CD4-positive, alpha-beta T cell (primary cell): ENCODE measurements around the gene STIM2. TPM values are rescaled to one million over a fixed set of nuclear protein-coding genes. Genes with fewer than 3 reads are reported as not detected.

Experiments used
- ATAC-seq: fragments of 200-7000 bp; cut with Tn5 transposase; one replicate; pipeline ENCODE4 v1.10.0; 2022; ENCODE audit warnings: mild to moderate bottlenecking; ENCODE audit not compliant: poor library complexity
- CTCF ChIA-PET: fragments of 350-600 bp; sonication (Branson Sonifier 250); formaldehyde crosslinking; loops from one replicate; lab custom pipeline; 2021; ENCODE audit warnings: antibody characterized with exemption, inconsistent platforms; lab: Charles Lee
- POLR2A ChIA-PET: fragments of 350-600 bp; sonication (Branson Sonifier 250); formaldehyde crosslinking; loops from one replicate; lab custom pipeline; 2021; ENCODE audit warnings: antibody characterized with exemption, inconsistent platforms; lab: Charles Lee
- DNase-seq, 14 experiments: peaks; one replicate each; pipeline ENCODE4 v3.0.0-alpha.2; 2013 to 2020; ENCODE audit warnings: mixed read lengths in 2 of 14
- H3K27ac ChIP-seq, 2 donors: one replicate each; pipeline versions ENCODE4 v1.5.1 to v1.7.0; 2013; ENCODE audit warnings: low read length in 2 of 2, low read depth in 1 of 2, mild to moderate bottlenecking in 1 of 2
- H3K27me3 ChIP-seq, 2 experiments: 1 replicate in 1 of 2; 2 replicates in 1 of 2; pipeline versions ENCODE4 v1.6.1 to v1.7.0; 2013; ENCODE audit warnings: low read length in 2 of 2, control low read depth in 1 of 2, mild to moderate bottlenecking in 1 of 2, moderate library complexity in 1 of 2; ENCODE audit not compliant: insufficient read depth in 2 of 2, control insufficient read depth in 1 of 2
- H3K36me3 ChIP-seq: one replicate; pipeline ENCODE4 v1.6.1; 2013; ENCODE audit warnings: low read length, control low read depth; ENCODE audit not compliant: insufficient read depth
- H3K4me1 ChIP-seq: one replicate; pipeline ENCODE4 v1.6.1; 2013; ENCODE audit warnings: low read length, control low read depth; ENCODE audit not compliant: insufficient read depth
- H3K4me3 ChIP-seq: one replicate; pipeline ENCODE4 v1.5.1; 2013; ENCODE audit warnings: mild to moderate bottlenecking, low read length, moderate library complexity
- H3K9me3 ChIP-seq, 2 experiments: 1 replicate in 1 of 2; 2 replicates in 1 of 2; pipeline versions ENCODE4 v1.6.1 to v1.7.0; 2013; ENCODE audit warnings: low read length in 2 of 2, mild to moderate bottlenecking in 2 of 2, control low read depth in 1 of 2, moderate library complexity in 1 of 2; ENCODE audit not compliant: control insufficient read depth in 1 of 2, insufficient read depth in 1 of 2
- H3K27ac Mint-ChIP-seq: one replicate; pipeline ENCODE4 v1.8.0; 2020; ENCODE audit warnings: mixed read lengths
- H3K27me3 Mint-ChIP-seq: one replicate; pipeline ENCODE4 v1.8.0; 2021; ENCODE audit warnings: mixed read lengths
- H3K36me3 Mint-ChIP-seq: one replicate; pipeline ENCODE4 v1.8.0; 2021; ENCODE audit warnings: low read depth, mixed read lengths
- H3K4me1 Mint-ChIP-seq: one replicate; pipeline ENCODE4 v1.8.0; 2021; ENCODE audit warnings: low read depth, mixed read lengths
- H3K4me3 Mint-ChIP-seq: one replicate; pipeline ENCODE4 v1.8.0; 2020; ENCODE audit warnings: mild to moderate bottlenecking, mixed read lengths
- H3K9me3 Mint-ChIP-seq: one replicate; pipeline ENCODE4 v1.8.0; 2020; ENCODE audit warnings: mixed read lengths
- CTCF ChIP-seq: fragments of 200-600 bp; IDR thresholded peaks from one replicate; pipeline ENCODE4 v1.8.0; 2022; ENCODE audit warnings: antibody characterized with exemption, mild to moderate bottlenecking
- intact Hi-C, 2 experiments: fragments of 100-400 bp; cut with DNase I in 1 of 2; cut with micrococcal nuclease in 1 of 2; formaldehyde crosslinking; loops; one replicate each; pipeline versions ENCODE4 v1.15.1 to v1.9.0; 2023 to 2025; cut with DNase I, micrococcal nuclease
- total RNA-seq, 174 experiments: library from RNA in 2 of 174; stranded (reverse) in 2 of 174; gene quantifications; one replicate each; pipeline ENCODE4 v1.2.3 and lab custom pipeline; 2021 to 2026

STIM2 gene
- total RNA-seq, 2 experiments from 2014 or later: 53.7 to 54.9 TPM

- TF ChIP-seq CTCF: no peak
- Mint-ChIP-seq H3K4me1 (peaks cover 27% of the 10 kb centered on the region), H3K9me3 (no peaks in the 10 kb centered on the region), H3K4me3 (no peak overlapping the region), H3K27me3 (no peaks in the 10 kb centered on the region), H3K27ac (no peak overlapping the region), H3K36me3 (peaks cover 4% of the 10 kb centered on the region)
- no peak for ATAC-seq
- Histone ChIP-seq H3K4me3 (no peak overlapping the region), H3K27ac (no peak overlapping the region), H3K4me1 (peaks cover 27% of the 10 kb centered on the region), H3K27me3 (no peaks in the 10 kb centered on the region), H3K36me3 (no peaks in the 10 kb centered on the region), H3K9me3 (no peaks in the 10 kb centered on the region)
- ChIA-PET POLR2A (interaction anchor here (1.0 kb wide), 1 partner anchor 32 kb away, joined by 3 read pairs; no protein-coding TSS in a partner anchor), CTCF (interaction anchor here (1.1 to 1.3 kb wide), 2 partner anchors 8 to 156 kb away, joined by 3 to 4 read pairs; no protein-coding TSS in a partner anchor)
- no peak for DNase-seq
- intact Hi-C loops: loop anchor here in 1 of 2 experiments (5.0 kb wide), 4 partner anchors 153 to 1542 kb away; partner anchors contain the start of genes SMIM20, TBC1D19 and ZCCHC4
These were observed 5.9 kb upstream of the STIM2 start for GRCh38 chr4:26854701-26855100.

GRCh38 chr4:26856906-26857277, 3.7 kb upstream of the STIM2 start:
- H3K36me3 Mint-ChIP-seq: peaks cover 21% of the 10 kb centered on the region
- peak overlapping the region; percentile 95 for H3K27ac Mint-ChIP-seq
- no peaks in the 10 kb centered on the region for H3K27me3 Mint-ChIP-seq
- Histone ChIP-seq H3K27ac (peak overlapping the region; percentile 88), H3K27me3 (no peaks in the 10 kb centered on the region), H3K36me3 (no peaks in the 10 kb centered on the region), H3K4me1 (peaks cover 32% of the 10 kb centered on the region), H3K4me3 (peak overlapping the region; percentile 69), H3K9me3 (no peaks in the 10 kb centered on the region)
- no peak for ATAC-seq
- POLR2A ChIA-PET: interaction anchor here (0.6 to 2.5 kb wide), 11 partner anchors 9 to 538 kb away, joined by 3 to 31 read pairs (median 8); partner anchors contain the start of gene TBC1D19
- H3K4me1 Mint-ChIP-seq: peaks cover 36% of the 10 kb centered on the region
- no peaks in the 10 kb centered on the region for H3K9me3 Mint-ChIP-seq
- TF ChIP-seq CTCF: no peak
- DNase-seq: no peak
- intact Hi-C loops: loop anchor here in 1 of 2 experiments (2.0 to 5.0 kb wide), 5 partner anchors 150 to 1545 kb away; partner anchors contain the start of genes SMIM20, TBC1D19 and ZCCHC4
- CTCF ChIA-PET: no interaction called here
- H3K4me3 Mint-ChIP-seq: peak overlapping the region; percentile 99

GRCh38 chr4:26857278-26858034, 3.2 kb upstream of the STIM2 start:
- Mint-ChIP-seq H3K27me3 (no peaks in the 10 kb centered on the region), H3K27ac (peak overlapping the region; percentile 95), H3K36me3 (peaks cover 22% of the 10 kb centered on the region), H3K4me3 (peak overlapping the region; percentile 99), H3K4me1 (peaks cover 37% of the 10 kb centered on the region), H3K9me3 (no peaks in the 10 kb centered on the region)
- H3K4me3 ChIP-seq: peak overlapping the region; percentile 78
- POLR2A ChIA-PET: interaction anchor here (0.6 to 2.5 kb wide), 12 partner anchors 9 to 944 kb away, joined by 3 to 31 read pairs (median 7); partner anchors contain the start of gene TBC1D19
- intact Hi-C loops: loop anchor here in 1 of 2 experiments (2.0 to 5.0 kb wide), 5 partner anchors 150 to 1545 kb away; partner anchors contain the start of genes SMIM20, TBC1D19 and ZCCHC4
- peak; percentile 60 for ATAC-seq
- TF ChIP-seq CTCF: no peak
- H3K4me1 ChIP-seq: peaks cover 32% of the 10 kb centered on the region
- CTCF ChIA-PET: interaction anchor here (0.8 kb wide), 1 partner anchor 153 kb away, joined by 3 read pairs; no protein-coding TSS in a partner anchor
- peak overlapping the region; percentile 88 for H3K27ac ChIP-seq
- DNase-seq: peak; percentile 87 to 99 (median 92)
- H3K9me3 ChIP-seq: no peaks in the 10 kb centered on the region
- H3K36me3 ChIP-seq: no peaks in the 10 kb centered on the region
- no peaks in the 10 kb centered on the region for H3K27me3 ChIP-seq
